A375 (cell line): ENCODE results near the gene DDX19B. TPM values are rescaled to one million over a fixed set of nuclear protein-coding genes. Genes with fewer than 3 reads are reported as not detected.

Source experiments
- small RNA-seq: library from RNA; depleted of rRNA; stranded (forward); fragments of <200 nt; gene quantifications from one replicate; pipeline ENCODE3, GENCODE V24; 2014
- total RNA-seq: library from RNA; depleted of rRNA; stranded (reverse); fragments of >200 nt; shearing (Covaris generic); gene quantifications from 2 replicates; pipeline ENCODE4 v1.2.3, GENCODE V29; 2014; rRNA removed

The DDX19B gene
- 37.8 and 38.3 TPM in 2 replicates for total RNA-seq

GRCh38 chr16:70298988-70299938, at the start of gene DDX19B:
DDX19B (plus strand) TSS chr16:70299186; CDS start chr16:70299298, 112 bp downstream.

GRCh38 chr16:70251629-70252354, 47.2 kb upstream of the DDX19B start, which contains the start of gene EXOSC6:
EXOSC6 (minus strand) TSS chr16:70251940; CDS start chr16:70251900, 40 bp downstream.

DNA sequence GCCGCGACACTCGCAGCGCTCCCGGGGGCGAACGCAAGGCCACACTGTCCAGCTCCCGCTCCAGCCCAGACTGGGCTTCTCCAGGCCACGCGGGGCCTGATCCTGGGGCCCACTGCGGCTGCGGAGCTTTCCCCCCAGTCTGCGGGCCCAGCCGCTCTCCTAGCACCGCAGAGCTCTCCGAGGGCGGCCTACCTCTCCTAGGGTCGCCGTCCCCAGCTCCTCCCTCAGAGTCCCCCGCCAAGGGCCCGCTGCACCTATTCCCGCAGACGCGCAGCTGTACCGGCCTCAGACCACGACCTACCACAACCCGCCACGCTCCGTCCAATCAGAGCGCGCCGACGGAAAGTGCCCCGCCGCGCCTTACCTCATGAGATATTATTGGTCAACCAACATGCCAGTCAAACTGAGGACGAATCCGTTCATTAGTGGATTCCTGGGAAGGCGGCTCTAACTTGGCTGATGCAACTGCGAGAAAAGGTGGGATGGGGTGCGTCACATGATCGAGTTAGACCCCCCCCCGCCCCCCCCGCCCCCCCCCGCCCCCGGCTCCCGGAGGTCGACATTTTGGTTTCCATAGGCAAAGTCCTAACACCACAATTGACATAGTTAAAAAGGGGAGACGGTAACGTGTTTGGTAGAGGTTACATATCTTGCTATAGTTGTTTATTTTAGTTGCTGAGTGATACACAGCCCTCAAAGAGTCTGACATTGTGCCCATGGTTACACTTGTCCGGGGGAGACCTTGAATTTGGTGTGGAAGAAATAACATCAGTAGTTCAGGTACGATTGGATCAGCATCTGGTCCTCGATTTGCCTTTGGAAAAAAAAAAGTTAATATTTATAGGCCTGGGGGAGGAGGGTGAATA, 9.5 kb upstream of the DDX19B start, which contains the start of gene AARS1:
TSS of gene AARS1 (minus strand) at position 278 of the 866 bp plus-strand sequence. CDS start 6,743 bp downstream, outside the sequence.

Small RNAs within 50 kb of the gene (small RNA-seq; reads per million reads assigned to genes)
- gene RN7SL279P, result not detected

Other genes starting within 250 kb of the DDX19B start
- 24.7 and 28.5 TPM in 2 replicates for gene PDPR, start 184.9 kb upstream of the DDX19B start, total RNA-seq
- 0.21 and 0.49 TPM in 2 replicates for gene CLEC18C, start 125.4 kb upstream of the DDX19B start, total RNA-seq
- 45.1 and 48.9 TPM in 2 replicates for gene EXOSC6, start 47.2 kb upstream of the DDX19B start, total RNA-seq
- gene AARS1, start 9.7 kb upstream of the DDX19B start, total RNA-seq, result 296 and 303 TPM in 2 replicates
- 80.0 and 83.9 TPM in 2 replicates for gene DDX19A, start 47.7 kb downstream of the DDX19B start, total RNA-seq
- gene ST3GAL2, start 139.9 kb downstream of the DDX19B start, total RNA-seq, result 28.5 and 32.4 TPM in 2 replicates
- 10.5 and 19.8 TPM in 2 replicates for gene FCSK, start 155.4 kb downstream of the DDX19B start, total RNA-seq
- 52.5 and 53.0 TPM in 2 replicates for gene COG4, start 224.4 kb downstream of the DDX19B start, total RNA-seq
- 168 and 197 TPM in 2 replicates for gene SF3B3, start 224.6 kb downstream of the DDX19B start, total RNA-seq